ENCODE data around the gene RASGRP2.

- TF ChIP-seq CTCF (IDR thresholded peaks at IDR 0.05) (no peak), POLR2AphosphoS5 (IDR thresholded peaks at IDR 0.05) (no peak), POLR2A (IDR thresholded peaks at IDR 0.05) (no peak)
Measured at GRCh38 chr11:64711956-64712362, 32.0 kb downstream of the RASGRP2 start.

Data from prostate gland (tissue), 2 donors.